ENCODE results near the gene HABP2. TPM values are rescaled to one million over a fixed set of nuclear protein-coding genes. Genes with fewer than 3 reads are reported as not detected.

HABP2 gene
- total RNA-seq, result not detected
- polyA plus RNA-seq, result 0.10 TPM

DNA sequence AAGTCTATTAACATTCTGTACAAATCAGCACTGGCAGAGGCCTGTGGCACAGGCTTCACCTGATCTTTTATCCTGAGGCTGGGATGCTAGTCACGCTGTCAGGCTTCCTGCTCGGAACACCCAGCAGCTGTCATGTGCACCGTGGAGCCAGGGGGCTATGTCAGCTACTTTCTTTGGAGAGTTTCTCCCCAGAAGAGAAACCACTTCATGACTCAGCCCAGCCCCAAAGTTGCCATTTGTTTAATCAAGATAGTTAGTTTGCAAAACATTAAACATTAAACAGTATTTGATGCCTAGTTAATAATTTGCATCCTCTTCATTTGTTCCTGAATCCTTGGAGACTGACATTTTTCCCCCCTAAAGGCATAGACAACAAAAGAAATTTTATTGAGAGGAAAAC lies at the start of gene HABP2:
HABP2 (plus strand) TSS at position 353 of the 400 bp plus-strand sequence. CDS start 69 bp downstream, outside the sequence.
- no peak within 1 kb of the TSS for H3K4me3 ChIP-seq (ENCODE audit: low read depth, low read length)
- DNase-seq (ENCODE audit: extremely low spot score), result no peak
- 60% methylated on average over 3 of the region's 3 CpGs for WGBS
- H3K36me3 ChIP-seq (ENCODE audit: insufficient read depth), result no peaks in the 10 kb centered on the region
- H3K4me1 ChIP-seq (ENCODE audit: insufficient read depth), result no peaks in the 10 kb centered on the region
- H3K27ac ChIP-seq (ENCODE audit: low read depth), result no peak within 1 kb of the TSS

DNA sequence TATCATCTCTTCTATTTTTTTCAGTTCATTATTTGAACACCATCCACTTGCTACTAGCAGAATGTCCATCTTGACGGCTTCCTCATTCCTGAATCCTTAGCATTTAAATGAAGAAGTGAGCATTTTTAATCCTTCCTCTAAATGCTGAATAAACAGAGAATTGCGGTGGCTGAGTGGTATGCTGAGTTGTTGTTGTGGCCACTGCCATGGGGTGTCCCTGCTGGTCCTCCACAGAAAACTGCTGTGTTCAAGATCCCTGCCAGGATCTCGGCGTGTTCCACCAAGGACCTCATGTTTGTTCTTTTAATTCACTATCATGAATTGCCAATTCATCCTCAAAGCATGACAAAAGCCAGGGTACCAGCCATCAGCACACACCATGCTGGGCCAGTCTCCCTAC lies 48.9 kb upstream of the HABP2 start:
- H3K36me3 ChIP-seq (ENCODE audit: insufficient read depth), result no peaks in the 10 kb centered on the region
- WGBS, result 89% methylated on average over 4 of the region's 4 CpGs
- no peak for DNase-seq (ENCODE audit: extremely low spot score)
- no peak overlapping the region for H3K27ac ChIP-seq (ENCODE audit: low read depth)
- no peak overlapping the region for H3K4me3 ChIP-seq (ENCODE audit: low read depth, low read length)
- no peaks in the 10 kb centered on the region for H3K4me1 ChIP-seq (ENCODE audit: insufficient read depth)

DNA sequence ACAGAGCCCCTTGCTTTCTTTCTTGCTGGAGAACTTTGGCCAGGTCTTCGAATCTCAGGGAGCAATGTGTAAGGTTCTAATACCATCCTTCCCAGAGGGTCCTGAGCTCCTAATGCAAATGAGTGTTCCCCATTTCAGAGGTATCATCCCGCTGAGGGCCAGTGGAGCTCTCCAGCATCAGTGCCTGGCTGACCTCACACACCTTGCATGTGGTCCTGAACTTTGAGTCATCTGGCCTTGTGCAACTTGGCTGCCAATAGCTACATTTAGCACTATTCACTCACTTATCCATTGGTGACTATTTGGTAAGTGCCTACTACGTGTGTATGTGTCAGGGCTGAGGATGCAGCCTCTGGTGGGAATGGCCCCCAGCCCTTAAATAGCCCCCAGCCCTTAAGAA lies 48.4 kb upstream of the HABP2 start:
- Histone ChIP-seq H3K4me3 (ENCODE audit: low read depth, low read length) (no peak overlapping the region), H3K36me3 (ENCODE audit: insufficient read depth) (no peaks in the 10 kb centered on the region), H3K4me1 (ENCODE audit: insufficient read depth) (no peaks in the 10 kb centered on the region), H3K27ac (ENCODE audit: low read depth) (no peak overlapping the region)
- WGBS, result 82% methylated on average over 3 of the region's 3 CpGs
- no peak for DNase-seq (ENCODE audit: extremely low spot score)

DNA sequence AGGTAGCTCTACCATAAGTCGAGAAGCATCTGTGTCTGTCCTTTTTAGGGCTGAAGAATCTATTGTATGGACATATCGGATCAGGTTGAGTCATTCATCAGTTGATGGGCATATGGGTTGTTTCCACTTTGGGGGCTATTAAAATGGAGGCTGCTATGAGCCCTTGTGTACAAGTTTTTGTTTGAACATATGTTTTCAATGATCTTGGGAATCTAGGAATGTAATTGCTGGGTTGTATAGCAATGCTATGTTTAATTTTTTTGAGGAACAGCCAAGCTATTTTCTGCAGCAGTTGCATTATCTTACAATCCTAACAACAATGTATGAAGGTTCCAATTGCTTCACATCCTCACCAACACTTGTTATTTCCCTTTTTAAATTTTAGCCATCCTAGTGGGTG lies 46.4 kb upstream of the HABP2 start:
- H3K36me3 ChIP-seq (ENCODE audit: insufficient read depth), result no peaks in the 10 kb centered on the region
- H3K4me1 ChIP-seq (ENCODE audit: insufficient read depth), result no peaks in the 10 kb centered on the region
- 85% methylated on average over 2 of the region's 2 CpGs for WGBS
- H3K4me3 ChIP-seq (ENCODE audit: low read depth, low read length), result no peak overlapping the region
- DNase-seq (ENCODE audit: extremely low spot score), result no peak
- no peak overlapping the region for H3K27ac ChIP-seq (ENCODE audit: low read depth)

DNA sequence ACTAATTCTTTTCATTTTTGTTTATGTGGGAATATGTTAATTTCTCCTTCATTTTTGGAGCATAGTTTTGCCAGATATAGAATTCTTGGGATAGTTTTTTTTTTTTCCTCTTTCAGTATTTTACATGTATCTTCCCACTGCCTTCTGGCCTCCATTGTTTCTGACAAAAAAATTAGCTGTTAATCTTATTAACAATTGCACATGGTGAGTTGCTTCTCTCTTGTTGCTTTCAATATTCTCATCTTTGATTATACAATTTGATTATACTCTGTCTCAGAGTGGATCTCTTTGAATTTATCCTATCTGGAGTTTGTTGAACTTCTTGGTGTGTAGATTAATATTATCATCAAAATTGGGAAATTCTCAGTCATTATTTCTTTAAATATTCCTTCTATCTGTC lies 41.4 kb upstream of the HABP2 start:
- no peak overlapping the region for H3K27ac ChIP-seq (ENCODE audit: low read depth)
- no peaks in the 10 kb centered on the region for H3K4me1 ChIP-seq (ENCODE audit: insufficient read depth)
- no peaks in the 10 kb centered on the region for H3K36me3 ChIP-seq (ENCODE audit: insufficient read depth)
- DNase-seq (ENCODE audit: extremely low spot score), result no peak
- no peak overlapping the region for H3K4me3 ChIP-seq (ENCODE audit: low read depth, low read length)

DNA sequence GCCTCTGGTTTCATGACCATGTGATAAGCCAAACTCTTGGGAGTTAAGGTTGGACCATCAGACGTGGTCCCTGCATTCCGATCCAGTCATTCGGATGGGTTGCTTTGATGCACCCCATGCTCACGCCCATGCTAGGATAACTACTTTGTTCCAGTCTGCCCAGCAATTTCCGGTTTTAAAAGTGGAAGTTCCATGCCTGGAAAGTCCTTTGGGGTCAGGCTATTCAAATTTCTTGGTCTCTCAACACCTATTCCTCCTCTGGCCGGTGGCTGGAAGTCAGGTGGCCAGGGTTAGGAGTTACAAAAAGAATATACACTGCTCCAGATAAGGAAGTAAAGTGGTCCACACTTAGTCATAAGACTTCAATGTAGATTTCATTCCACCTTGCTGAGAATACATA lies 37.7 kb upstream of the HABP2 start:
- Histone ChIP-seq H3K36me3 (ENCODE audit: insufficient read depth) (no peaks in the 10 kb centered on the region), H3K27ac (ENCODE audit: low read depth) (no peak overlapping the region), H3K4me1 (ENCODE audit: insufficient read depth) (no peaks in the 10 kb centered on the region), H3K4me3 (ENCODE audit: low read depth, low read length) (no peak overlapping the region)
- DNase-seq (ENCODE audit: extremely low spot score), result no peak
- 75% methylated on average over 6 of the region's 6 CpGs for WGBS

DNA sequence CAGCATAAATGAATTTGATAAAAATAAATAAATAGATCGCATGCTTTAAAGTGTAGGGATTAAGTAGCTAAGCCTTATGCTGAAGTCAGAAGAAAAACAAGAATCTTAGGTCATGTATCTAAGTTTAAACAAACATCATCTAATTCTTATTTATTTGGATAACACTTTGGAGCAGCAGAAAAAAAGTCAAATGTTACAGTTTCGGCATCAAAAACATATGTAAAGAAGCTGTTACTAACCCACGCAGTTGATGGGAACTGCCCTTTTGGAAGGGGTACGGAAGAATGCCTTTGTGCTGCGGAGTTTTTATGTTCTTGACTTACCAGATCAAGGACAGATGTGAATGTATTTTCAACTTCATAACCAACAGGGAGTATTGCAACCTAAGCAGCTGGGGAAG lies 37.3 kb upstream of the HABP2 start:
- H3K4me1 ChIP-seq (ENCODE audit: insufficient read depth), result no peaks in the 10 kb centered on the region
- no peaks in the 10 kb centered on the region for H3K36me3 ChIP-seq (ENCODE audit: insufficient read depth)
- no peak overlapping the region for H3K4me3 ChIP-seq (ENCODE audit: low read depth, low read length)
- no peak overlapping the region for H3K27ac ChIP-seq (ENCODE audit: low read depth)
- 49% methylated on average over 5 of the region's 5 CpGs for WGBS
- DNase-seq (ENCODE audit: extremely low spot score), result no peak

DNA sequence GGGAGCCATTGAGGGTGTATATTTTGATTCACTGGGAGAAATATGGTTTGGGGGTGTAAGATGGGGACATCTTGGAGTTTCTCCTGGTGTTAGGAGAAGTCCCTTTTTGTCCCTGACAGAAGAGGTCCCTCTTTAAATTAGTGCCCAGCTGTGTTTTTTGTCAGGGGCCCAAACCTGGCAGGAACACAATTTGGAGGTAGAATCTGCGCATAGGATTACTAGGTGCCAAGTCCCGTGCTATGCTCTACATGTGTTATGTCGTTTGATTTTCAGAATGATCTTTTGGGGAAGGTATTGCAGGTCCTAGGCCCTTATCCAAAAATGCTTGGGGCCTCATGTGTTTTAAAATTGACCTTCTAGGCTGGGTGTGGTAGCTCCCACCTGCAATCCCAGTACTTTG lies 36.8 kb upstream of the HABP2 start:
- H3K4me3 ChIP-seq (ENCODE audit: low read depth, low read length), result no peak overlapping the region
- no peaks in the 10 kb centered on the region for H3K4me1 ChIP-seq (ENCODE audit: insufficient read depth)
- H3K27ac ChIP-seq (ENCODE audit: low read depth), result no peak overlapping the region
- no peak for DNase-seq (ENCODE audit: extremely low spot score)
- 89% methylated on average over 3 of the region's 3 CpGs for WGBS
- no peaks in the 10 kb centered on the region for H3K36me3 ChIP-seq (ENCODE audit: insufficient read depth)

DNA sequence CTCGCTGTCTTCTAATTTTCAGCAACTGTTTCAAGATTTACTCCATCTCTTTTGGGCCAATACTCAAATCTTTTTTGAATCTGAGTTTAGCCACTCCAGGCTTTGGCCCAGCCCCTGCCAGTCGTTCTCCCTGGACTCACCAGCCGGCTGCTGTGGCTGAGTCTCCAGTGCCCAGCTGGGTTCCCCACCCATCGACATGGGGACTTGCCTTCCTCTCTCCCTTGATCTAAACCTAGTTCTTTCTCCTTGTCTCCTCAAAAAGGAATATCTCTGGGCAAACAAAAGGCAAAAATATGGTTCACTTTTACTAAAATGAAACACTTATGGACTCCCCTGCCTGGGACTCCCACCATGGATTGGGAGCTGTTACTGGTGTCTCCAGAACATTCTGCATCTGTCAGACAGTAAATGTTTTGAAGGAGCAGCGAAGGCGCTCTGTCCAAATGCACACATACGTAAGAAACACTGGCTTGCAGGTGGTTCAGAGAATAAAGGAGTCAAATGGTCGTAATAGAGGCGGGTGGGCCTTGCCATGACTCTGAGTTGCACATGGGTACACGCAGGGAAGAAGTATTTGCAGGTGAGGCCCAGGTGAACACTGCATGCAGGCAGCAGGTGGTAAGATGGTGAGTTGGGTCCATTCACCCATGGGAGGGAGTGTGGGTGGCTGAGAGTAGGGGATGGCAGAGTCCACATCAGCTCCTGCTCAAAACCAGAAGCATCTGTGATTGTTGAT lies 35.5 kb upstream of the HABP2 start:
- Histone ChIP-seq H3K27ac (ENCODE audit: low read depth) (no peak overlapping the region), H3K4me3 (ENCODE audit: low read depth, low read length) (no peak overlapping the region), H3K4me1 (ENCODE audit: insufficient read depth) (no peaks in the 10 kb centered on the region), H3K36me3 (ENCODE audit: insufficient read depth) (no peaks in the 10 kb centered on the region)
- WGBS, result 87% methylated on average over 10 of the region's 10 CpGs
- DNase-seq (ENCODE audit: extremely low spot score), result no peak

DNA sequence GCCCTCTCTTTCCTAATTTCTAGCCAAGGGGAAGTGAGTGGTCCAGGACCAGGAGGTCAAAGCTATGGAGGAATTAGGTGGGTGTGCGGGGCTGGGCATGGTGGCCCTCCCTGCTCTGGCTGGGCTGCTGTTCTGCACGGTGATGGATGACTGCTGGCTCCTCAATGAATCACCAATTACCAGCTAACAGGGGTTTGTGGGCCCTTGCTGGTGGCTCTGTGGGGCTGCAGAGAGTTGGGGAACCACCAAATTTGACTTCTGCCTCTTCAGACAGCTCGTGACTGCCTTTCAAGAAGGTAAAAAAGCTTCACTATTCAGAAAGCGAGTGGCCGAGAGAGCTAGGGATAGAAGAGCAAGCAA lies 35.0 kb upstream of the HABP2 start:
- Histone ChIP-seq H3K4me3 (ENCODE audit: low read depth, low read length) (no peak overlapping the region), H3K27ac (ENCODE audit: low read depth) (no peak overlapping the region), H3K36me3 (ENCODE audit: insufficient read depth) (no peaks in the 10 kb centered on the region), H3K4me1 (ENCODE audit: insufficient read depth) (no peaks in the 10 kb centered on the region)
- DNase-seq (ENCODE audit: extremely low spot score), result no peak
- whole genome bisulfite sequencing, result 74% methylated on average over 5 of the region's 5 CpGs

DNA sequence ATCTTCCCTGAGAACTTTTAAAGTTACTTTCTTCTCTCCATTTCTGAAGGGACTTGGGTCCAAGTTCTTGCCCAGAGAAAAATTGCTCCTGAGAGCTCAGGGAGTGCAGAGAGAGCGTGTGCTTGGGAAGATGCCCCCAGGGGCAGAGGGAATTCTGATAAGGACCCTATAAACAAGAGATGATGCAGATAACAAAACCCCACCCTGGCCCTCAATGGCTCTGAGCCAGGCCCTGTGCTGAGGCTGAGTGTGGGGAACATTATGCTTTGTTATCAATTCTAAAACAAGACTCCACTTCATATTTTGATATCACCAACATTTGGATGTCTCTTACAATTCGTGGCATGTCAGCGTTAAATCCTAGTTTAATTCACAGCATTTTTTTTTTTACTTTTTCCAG lies 34.4 kb upstream of the HABP2 start:
- H3K27ac ChIP-seq (ENCODE audit: low read depth), result no peak overlapping the region
- 80% methylated on average over 3 of the region's 3 CpGs for WGBS
- H3K4me1 ChIP-seq (ENCODE audit: insufficient read depth), result no peaks in the 10 kb centered on the region
- no peak for DNase-seq (ENCODE audit: extremely low spot score)
- H3K36me3 ChIP-seq (ENCODE audit: insufficient read depth), result no peaks in the 10 kb centered on the region
- no peak overlapping the region for H3K4me3 ChIP-seq (ENCODE audit: low read depth, low read length)

DNA sequence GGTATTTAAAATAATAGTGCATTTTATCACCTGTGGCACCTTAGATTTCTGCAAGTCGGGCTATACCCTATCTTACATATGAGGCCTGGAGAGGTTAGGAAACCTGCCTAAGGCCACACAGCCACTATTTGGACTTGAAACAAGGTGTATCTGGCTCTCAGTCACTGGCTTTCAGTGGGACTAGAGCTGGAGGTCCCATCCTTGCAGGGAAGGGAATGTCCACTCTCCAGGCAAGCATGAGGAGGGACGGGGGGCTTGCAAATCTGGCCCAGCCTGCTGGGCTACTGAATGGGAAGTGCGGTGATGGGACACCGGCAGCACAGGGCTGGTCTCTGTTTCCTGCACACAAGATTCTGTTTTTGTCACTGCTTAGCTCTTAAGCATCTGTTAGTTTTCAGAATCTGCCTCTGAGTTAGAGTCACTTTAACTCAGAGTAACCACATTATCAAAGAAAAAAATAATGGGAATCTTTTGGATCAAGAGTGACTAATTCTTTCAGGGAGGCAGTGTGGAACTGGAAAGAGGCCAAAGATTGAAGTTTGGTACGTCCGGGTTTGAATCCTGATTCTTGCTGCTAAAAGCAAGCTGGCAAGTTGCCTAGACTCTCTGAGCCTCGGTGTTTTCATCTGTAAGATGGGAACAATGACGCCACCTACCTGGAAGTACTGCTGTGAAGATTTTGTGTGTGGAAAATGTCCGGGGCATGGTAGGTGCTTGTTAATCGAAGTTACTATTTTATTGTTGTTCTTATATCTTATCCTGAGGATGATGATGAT lies 33.8 kb upstream of the HABP2 start:
- no peak overlapping the region for H3K4me3 ChIP-seq (ENCODE audit: low read depth, low read length)
- no peak for DNase-seq (ENCODE audit: extremely low spot score)
- H3K36me3 ChIP-seq (ENCODE audit: insufficient read depth), result no peaks in the 10 kb centered on the region
- H3K27ac ChIP-seq (ENCODE audit: low read depth), result no peak overlapping the region
- no peaks in the 10 kb centered on the region for H3K4me1 ChIP-seq (ENCODE audit: insufficient read depth)
- 75% methylated on average over 10 of the region's 10 CpGs for WGBS

DNA sequence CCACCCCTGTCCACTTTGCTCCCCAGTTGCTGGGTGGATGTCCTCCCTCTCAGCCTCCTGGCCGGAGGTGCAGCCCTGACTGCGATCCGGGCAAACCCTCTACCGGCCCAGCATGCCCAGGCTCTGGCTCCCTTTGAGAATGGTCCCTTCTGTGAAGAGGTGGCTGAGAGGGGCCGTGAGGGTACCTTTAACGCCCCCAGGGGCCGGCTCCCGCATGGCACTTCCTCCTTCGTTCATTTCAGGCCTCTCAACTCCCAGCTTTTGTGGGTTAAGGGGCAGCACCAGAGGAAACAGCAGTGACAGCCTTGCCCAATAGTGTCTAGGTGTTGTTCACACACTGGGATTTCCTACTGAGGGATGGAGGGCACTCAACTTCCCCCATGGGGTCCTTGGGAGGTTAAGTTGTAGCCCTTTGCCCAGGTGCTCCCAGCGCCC lies 33.2 kb upstream of the HABP2 start:
- Histone ChIP-seq H3K36me3 (ENCODE audit: insufficient read depth) (no peaks in the 10 kb centered on the region), H3K4me3 (ENCODE audit: low read depth, low read length) (no peak overlapping the region), H3K4me1 (ENCODE audit: insufficient read depth) (no peaks in the 10 kb centered on the region), H3K27ac (ENCODE audit: low read depth) (no peak overlapping the region)
- no peak for DNase-seq (ENCODE audit: extremely low spot score)
- 89% methylated on average over 10 of the region's 10 CpGs for WGBS

DNA sequence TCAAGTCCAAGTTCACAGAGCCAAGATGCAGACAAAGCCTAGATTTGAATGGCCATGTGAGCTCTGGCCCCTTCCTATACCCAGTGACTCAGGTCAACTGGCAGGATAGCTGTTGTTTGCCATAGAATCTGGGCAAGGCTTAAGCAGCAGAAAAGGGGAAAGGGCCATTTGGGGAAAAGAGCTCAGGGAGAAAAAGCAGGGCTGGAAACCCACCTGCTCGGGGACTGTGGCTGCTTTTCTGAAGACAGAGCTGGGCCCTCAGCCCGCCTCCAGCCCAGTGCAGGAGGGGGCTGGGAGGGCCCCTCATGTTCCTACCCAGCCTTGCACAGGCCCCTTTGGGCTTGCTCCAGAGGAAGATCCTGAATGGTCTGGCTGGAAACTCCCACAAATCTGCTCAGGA lies 32.6 kb upstream of the HABP2 start:
- Histone ChIP-seq H3K27ac (ENCODE audit: low read depth) (no peak overlapping the region), H3K36me3 (ENCODE audit: insufficient read depth) (no peaks in the 10 kb centered on the region), H3K4me3 (ENCODE audit: low read depth, low read length) (no peak overlapping the region), H3K4me1 (ENCODE audit: insufficient read depth) (no peaks in the 10 kb centered on the region)
- DNase-seq (ENCODE audit: extremely low spot score), result no peak
- 87% methylated on average over 2 of the region's 2 CpGs for WGBS
